ENCODE results near the gene KCNJ9. TPM values are rescaled to one million over a fixed set of nuclear protein-coding genes. Genes with fewer than 3 reads are reported as not detected.

Gene KCNJ9
- total RNA-seq, 1 experiment from 2014 or later: not detected

Other genes starting within 250 kb of the KCNJ9 start
- not detected in 2 replicates for gene VSIG8, start 218.9 kb upstream of the KCNJ9 start, total RNA-seq (2014; rRNA removed)
- gene CFAP45, start 181.4 kb upstream of the KCNJ9 start, total RNA-seq (2014; rRNA removed): 0.34 and 1.2 TPM in 2 replicates
- gene TAGLN2, start 156.0 kb upstream of the KCNJ9 start, total RNA-seq (2014; rRNA removed): 294 and 366 TPM in 2 replicates
- not detected in 2 replicates for gene IGSF9, start 135.9 kb upstream of the KCNJ9 start, total RNA-seq (2014; rRNA removed)
- not detected in 2 replicates for gene SLAMF9, start 127.3 kb upstream of the KCNJ9 start, total RNA-seq (2014; rRNA removed)
- 4.3 and 5.4 TPM in 2 replicates for gene PIGM, start 49.5 kb upstream of the KCNJ9 start, total RNA-seq (2014; rRNA removed)
- gene KCNJ10, start 11.4 kb upstream of the KCNJ9 start, total RNA-seq (2014; rRNA removed): not detected in 2 replicates
- gene IGSF8, start 17.1 kb downstream of the KCNJ9 start, total RNA-seq (2014; rRNA removed): 21.7 and 22.2 TPM in 2 replicates
- gene ATP1A2, start 34.2 kb downstream of the KCNJ9 start, total RNA-seq (2014; rRNA removed): 1.3 and 1.4 TPM in 2 replicates
- not detected in 2 replicates for gene ATP1A4, start 70.1 kb downstream of the KCNJ9 start, total RNA-seq (2014; rRNA removed)
- not detected in 2 replicates for gene CASQ1, start 109.0 kb downstream of the KCNJ9 start, total RNA-seq (2014; rRNA removed)
- 150 and 200 TPM in 2 replicates for gene PEA15, start 123.8 kb downstream of the KCNJ9 start, total RNA-seq (2014; rRNA removed)
- 73.1 and 76.4 TPM in 2 replicates for gene DCAF8, start 181.0 kb downstream of the KCNJ9 start, total RNA-seq (2014; rRNA removed)
- gene PEX19, start 203.6 kb downstream of the KCNJ9 start, total RNA-seq (2014; rRNA removed): 81.8 and 83.7 TPM in 2 replicates

Measured in LHCN-M2 (cell line).